ENCODE data around the gene SDK1.

Gene SDK1

DNA sequence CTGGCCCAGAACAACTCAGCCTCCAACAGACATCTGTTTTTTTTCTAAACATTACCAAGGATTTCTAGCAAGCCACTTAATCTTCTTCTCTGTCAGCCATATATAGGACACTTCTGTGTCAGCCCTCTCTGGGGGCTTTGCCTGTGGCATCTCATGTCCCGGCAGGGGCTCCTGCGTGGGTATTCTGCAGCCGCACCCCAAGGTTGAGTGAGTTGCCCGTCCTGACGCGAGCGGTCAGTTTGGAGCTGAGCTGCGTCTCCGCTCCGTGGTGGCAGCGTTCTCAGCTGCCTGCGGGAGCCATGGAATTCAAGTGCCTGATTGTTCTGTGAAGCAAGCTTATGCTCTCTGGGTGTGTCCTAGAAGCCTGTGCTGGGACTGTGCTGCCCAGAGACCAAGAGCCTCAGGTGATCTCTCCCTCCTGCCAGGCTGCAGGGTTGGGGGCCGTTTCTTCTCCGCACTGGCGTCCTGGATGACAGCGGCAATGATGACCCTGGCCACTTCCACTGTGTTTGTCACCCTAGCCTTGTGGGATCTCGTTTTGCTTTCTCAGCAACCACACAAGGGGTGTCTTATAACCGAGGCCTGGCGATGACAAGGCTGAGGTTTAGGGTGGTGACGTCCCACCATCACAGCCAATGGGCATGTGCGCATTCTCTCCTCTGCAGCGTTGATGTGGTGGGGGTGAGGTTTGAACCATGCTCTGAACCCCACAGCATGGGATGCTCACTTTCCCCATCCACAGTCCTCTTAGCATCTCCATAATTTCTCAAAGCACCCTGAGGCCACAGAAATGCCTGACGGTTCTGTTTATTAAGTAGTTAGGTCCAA lies 768.4 kb downstream of the SDK1 start:
- TF ChIP-seq, protein P1, sequence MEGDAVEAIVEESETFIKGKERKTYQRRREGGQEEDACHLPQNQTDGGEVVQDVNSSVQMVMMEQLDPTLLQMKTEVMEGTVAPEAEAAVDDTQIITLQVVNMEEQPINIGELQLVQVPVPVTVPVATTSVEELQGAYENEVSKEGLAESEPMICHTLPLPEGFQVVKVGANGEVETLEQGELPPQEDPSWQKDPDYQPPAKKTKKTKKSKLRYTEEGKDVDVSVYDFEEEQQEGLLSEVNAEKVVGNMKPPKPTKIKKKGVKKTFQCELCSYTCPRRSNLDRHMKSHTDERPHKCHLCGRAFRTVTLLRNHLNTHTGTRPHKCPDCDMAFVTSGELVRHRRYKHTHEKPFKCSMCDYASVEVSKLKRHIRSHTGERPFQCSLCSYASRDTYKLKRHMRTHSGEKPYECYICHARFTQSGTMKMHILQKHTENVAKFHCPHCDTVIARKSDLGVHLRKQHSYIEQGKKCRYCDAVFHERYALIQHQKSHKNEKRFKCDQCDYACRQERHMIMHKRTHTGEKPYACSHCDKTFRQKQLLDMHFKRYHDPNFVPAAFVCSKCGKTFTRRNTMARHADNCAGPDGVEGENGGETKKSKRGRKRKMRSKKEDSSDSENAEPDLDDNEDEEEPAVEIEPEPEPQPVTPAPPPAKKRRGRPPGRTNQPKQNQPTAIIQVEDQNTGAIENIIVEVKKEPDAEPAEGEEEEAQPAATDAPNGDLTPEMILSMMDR (IDR thresholded peaks at IDR 0.05; ENCODE audit: low read depth, low read length, missing control alignments): no peak
- no peak overlapping the region for H3K4me3 ChIP-seq (replicated peaks; ENCODE audit: low read depth, low read length)
- no peak for DNase-seq (ENCODE audit: extremely low read depth, low read depth)

DNA sequence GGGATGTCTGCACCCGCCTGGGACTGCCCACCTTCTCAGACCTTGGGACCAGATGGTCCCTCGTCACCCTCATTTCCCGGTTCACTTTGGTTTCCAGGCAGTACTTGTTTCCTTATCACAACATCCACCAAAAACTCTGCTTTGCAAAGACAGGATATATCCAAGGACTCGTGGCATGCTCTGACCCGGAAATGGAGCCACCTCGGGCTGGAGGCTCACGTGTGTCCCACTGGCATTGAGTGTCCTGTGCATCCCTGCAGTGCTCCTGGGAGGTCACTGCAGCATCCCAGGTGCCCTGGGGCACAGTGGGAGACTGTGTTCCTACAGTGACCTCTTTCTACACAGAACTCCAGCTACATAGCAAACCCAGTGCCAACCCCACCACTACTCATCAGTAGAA lies 769.2 kb downstream of the SDK1 start:
- no peak for DNase-seq (ENCODE audit: extremely low read depth, low read depth)
- TF ChIP-seq, protein P1 (IDR thresholded peaks at IDR 0.05; ENCODE audit: low read depth, low read length, missing control alignments): no peak
- no peak overlapping the region for H3K4me3 ChIP-seq (replicated peaks; ENCODE audit: low read depth, low read length)

DNA sequence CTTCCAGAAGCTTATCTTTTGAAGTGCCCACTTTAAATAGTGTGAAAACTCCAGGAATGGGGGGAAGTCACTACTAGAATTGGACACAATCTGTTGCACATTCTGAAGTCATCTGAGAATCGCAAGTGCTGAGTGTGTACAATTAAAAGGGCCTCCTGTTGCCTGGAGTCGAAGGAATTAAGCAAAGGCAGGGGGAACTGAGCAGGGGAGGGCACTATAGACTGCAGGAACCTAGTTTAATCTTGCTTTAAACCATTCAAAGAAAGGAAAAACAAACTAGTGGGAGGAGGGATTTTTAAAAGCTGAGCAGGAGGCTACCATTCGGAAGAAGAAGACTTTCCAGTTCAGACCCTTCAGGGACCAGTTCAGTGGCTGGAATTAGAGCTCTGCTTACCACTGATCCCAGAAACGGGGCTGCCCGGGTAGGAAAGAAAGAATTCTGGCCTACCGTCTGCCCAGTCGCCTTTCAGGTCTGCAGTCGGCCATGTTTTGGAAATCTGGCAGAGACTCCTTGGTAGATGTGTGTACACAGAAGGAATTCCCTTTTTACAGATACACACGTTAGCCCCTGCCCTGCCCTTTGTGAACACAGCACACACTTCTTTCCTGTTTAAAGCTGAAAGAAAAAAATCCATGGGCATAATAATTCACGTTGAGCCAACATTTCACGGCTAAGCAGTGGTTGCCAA lies 770.5 kb downstream of the SDK1 start:
- TF ChIP-seq, protein P1 (IDR thresholded peaks at IDR 0.05; ENCODE audit: low read depth, low read length, missing control alignments): no peak
- DNase-seq (ENCODE audit: extremely low read depth, low read depth): no peak

DNA sequence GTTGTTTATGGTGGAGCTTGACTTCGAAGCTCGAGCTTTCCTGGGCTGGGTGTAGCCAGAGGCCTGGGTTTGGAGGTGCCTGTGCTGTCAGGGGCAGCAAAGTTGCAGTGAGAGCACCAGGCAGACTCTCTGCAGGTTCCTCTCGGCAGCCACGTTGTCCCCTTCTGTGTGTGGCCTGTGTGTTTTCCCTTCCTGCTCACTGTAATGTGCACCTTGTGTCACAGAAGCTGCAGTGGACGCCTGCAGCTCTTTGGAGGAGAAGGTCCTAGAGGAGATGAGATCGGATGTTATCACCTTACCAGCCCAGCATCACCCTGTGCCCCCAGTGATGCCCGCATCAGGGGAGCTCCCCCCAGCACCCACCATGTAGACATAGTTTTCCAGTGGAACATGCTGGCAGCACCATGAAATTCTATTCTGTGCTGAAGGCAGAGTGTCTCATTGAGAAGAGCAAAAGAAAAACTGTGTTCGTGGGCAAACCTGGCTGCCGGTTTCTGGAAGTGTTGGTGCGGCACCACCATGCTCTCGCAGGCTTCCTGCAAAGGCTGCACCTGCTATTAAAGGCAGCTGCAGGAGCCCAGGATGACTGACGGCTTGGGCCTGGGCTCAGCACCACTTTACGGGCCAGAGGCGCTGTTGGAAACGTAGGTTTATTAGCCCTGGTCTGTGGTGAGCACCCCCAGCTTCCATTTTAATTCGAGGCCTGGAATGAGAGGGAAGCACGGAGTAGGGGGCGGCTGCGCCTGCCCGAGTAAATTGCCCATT lies 771.3 kb downstream of the SDK1 start:
- TF ChIP-seq, protein P1 (IDR thresholded peaks at IDR 0.05; ENCODE audit: low read depth, low read length, missing control alignments): no peak
- DNase-seq (ENCODE audit: extremely low read depth, low read depth): no peak
- no peak overlapping the region for H3K4me3 ChIP-seq (replicated peaks; ENCODE audit: low read depth, low read length)

More for the DNA sequence above, 770.5 kb downstream of the SDK1 start:
- H3K4me3 ChIP-seq (replicated peaks; ENCODE audit: low read depth, low read length): no peak overlapping the region

DNA sequence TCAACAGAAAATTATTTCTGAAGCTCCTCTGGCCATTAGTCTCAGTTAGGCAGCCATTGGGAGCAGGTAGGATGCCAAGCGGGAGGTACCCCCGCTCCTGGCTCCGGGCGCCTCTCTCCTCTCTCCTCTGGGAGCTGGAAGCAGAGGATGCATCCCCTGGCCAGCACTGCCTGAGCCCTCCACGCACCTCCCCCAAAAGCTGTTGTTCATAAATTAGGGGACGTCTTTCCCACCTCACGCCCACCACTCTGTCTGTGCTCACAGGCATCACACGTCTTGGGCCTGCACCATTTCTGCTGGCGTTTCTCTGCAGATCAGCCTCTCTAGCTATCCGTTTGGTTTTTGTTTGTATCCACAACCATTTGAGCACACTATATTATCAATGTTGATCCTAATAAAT lies 772.0 kb downstream of the SDK1 start:
- H3K4me3 ChIP-seq (replicated peaks; ENCODE audit: low read depth, low read length): no peak overlapping the region
- no peak for DNase-seq (ENCODE audit: extremely low read depth, low read depth)
- TF ChIP-seq, protein P1 (IDR thresholded peaks at IDR 0.05; ENCODE audit: low read depth, low read length, missing control alignments): no peak

DNA sequence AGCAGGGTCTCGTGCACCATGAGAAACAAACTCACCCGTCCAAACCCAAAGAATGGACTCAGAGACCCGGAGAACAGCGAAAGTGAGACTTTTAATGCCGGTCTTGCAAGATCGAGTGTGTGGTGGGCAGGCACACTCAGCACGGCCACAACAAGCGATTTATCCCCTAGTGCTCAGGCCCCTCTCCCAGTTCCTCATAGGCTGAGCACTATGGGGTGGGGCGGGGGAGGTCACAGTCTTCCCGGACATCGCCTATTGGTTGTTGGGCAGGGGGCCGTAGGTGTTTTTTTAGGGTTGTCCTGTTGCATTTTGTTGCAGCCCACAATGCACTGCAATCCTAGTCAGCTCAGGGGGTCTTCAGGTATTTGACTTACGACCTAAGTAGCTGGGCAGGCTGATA lies 772.7 kb downstream of the SDK1 start:
- H3K4me3 ChIP-seq (replicated peaks; ENCODE audit: low read depth, low read length): no peak overlapping the region
- no peak for DNase-seq (ENCODE audit: extremely low read depth, low read depth)
- TF ChIP-seq, protein P1 (IDR thresholded peaks at IDR 0.05; ENCODE audit: low read depth, low read length, missing control alignments): no peak
